GM12875 (cell line): ENCODE measurements around the gene PBX3.

ENCODE experiments used
- H3K4me3 ChIP-seq: one replicate; pipeline ENCODE4 v1.5.1; 2011; ENCODE audit warnings: low read depth, low read length, control low read depth
- CTCF ChIP-seq: IDR thresholded peaks from 2 replicates; pipeline ENCODE4 v1.5.1; 2011; ENCODE audit warnings: low read depth, mild to moderate bottlenecking, control low read depth, inconsistent platforms, low read length, moderate library complexity, borderline replicate concordance; ENCODE audit not compliant: insufficient read depth

PBX3 gene

GRCh38 chr9:125931211-125931610 lies 184.0 kb downstream of the PBX3 start:
- no peak overlapping the region for H3K4me3 ChIP-seq
- no peak for TF ChIP-seq CTCF

GRCh38 chr9:125932012-125932411 lies 184.8 kb downstream of the PBX3 start:
- TF ChIP-seq CTCF, result no peak
- no peak overlapping the region for H3K4me3 ChIP-seq

- no peak for TF ChIP-seq CTCF
- H3K4me3 ChIP-seq, result no peak overlapping the region
Measured at GRCh38 chr9:125932746-125933455, 185.7 kb downstream of the PBX3 start.

- H3K4me3 ChIP-seq, result no peak overlapping the region
- TF ChIP-seq CTCF, result no peak
Measured at GRCh38 chr9:125942125-125942524, 195.0 kb downstream of the PBX3 start.

GRCh38 chr9:125943831-125944230 lies 196.7 kb downstream of the PBX3 start:
- H3K4me3 ChIP-seq, result no peak overlapping the region
- TF ChIP-seq CTCF, result no peak

GRCh38 chr9:125946397-125946796 lies 199.2 kb downstream of the PBX3 start:
- TF ChIP-seq CTCF, result no peak
- no peak overlapping the region for H3K4me3 ChIP-seq

- no peak overlapping the region for H3K4me3 ChIP-seq
- TF ChIP-seq CTCF, result no peak
Measured at GRCh38 chr9:125948887-125949596, 201.9 kb downstream of the PBX3 start.
